Measurements from ENCODE around the gene COL2A1.
"Not testable (repeated sequence)": the region's sequence is repeated elsewhere in the genome, so short reads cannot be mapped to it uniquely, and the experiment has no call there.

The COL2A1 gene

DNA sequence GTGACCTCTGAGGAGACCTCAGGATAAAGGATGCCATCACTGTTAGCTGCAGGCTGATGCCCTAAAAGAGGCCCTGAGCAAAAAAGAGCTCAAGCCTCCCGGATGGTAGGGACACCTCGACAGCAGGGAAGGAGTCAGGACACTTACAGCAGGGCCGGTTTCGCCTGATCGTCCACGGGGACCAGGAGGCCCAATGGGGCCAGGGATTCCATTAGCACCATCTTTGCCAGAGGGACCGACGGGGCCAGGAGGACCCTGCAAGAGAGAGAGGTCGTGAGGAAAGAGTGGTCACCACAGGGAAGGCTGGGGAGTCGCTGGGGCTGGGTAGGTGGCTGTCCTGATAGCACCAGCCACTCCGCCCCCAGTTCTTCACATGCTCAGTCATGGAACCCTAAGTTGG is 28.5 kb downstream of the COL2A1 start:
- DNase-seq (ENCODE audit: low spot score): no peak

DNA sequence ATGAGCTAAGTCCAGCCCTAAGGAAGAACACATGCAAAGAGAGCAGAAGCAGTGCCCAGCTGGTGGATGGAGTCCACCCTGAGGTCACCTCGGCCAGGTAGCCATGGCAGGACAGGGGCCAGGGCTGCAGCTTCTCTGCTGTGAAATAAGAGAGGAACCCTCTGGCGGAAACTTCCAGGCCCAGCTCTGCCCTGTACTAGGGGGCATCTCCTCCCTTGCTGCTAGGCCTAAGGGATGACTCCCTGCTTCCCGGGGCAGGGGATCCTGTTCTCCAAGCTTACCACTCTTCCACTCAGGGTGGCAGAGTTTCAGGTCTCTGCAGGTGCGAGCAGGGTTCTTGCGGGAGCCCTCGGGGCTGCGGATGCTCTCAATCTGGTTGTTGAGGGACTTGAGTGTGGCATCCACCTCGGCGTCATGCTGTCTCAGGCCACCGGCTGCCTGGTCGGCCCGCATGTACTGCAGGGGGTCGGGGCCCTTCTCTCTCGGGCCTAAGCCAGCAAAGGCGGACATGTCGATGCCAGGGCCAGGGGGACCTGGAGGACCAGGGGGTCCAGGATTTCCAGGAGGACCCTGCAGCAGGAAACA is 29.1 kb downstream of the COL2A1 start:
- no peak for DNase-seq (ENCODE audit: low spot score)

GRCh38 chr12:47973870-47974269 is 30.4 kb downstream of the COL2A1 start:
- DNase-seq (ENCODE audit: low spot score): no peak

- DNase-seq (ENCODE audit: low spot score): no peak
Observed at GRCh38 chr12:47972895-47973294, 31.4 kb downstream of the COL2A1 start.

GRCh38 chr12:47970843-47971242 is 33.4 kb downstream of the COL2A1 start:
- no peak for DNase-seq (ENCODE audit: low spot score)

- no peak for DNase-seq (ENCODE audit: low spot score)
Observed at GRCh38 chr12:47969845-47970244, 34.4 kb downstream of the COL2A1 start.

DNA sequence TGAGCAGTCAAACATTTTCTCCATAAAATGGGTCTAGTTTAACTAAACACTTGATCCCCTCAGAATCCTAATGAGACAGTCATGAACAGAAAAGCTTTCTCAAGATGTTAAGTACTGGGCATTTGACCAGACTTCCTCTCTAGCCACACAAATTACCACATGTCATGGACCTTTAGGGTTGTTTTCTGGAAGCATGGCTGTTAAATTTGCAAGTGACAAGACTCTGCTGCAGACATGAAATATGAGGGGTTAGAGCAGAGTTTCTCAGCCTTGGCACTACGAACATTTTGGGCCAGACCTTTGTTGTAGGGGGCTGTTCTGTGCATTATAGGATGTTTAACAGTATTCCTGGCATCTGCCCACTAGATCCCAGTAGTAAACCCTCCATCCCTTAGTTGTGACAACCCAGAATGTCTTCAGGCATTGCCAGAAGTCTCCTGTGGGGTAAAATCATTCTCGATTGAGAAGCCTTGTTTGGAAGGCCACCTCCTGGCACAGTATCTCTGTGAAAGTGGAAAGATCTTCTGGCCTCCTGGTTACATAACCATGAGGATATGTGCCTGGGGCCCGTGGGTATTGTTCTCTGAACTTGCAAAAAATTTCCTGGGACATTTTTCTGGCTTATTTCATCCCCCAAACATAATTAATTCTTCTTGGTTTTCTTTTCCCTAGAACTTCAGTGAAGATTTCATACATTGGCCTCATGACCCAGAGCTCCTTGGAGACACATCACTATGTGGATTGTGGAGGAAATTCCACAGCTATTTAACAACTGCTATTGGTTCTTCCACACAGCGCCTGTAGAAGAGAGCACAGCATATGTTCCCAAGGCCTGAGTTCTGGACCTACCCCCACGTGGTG is 36.6 kb downstream of the COL2A1 start:
- DNase-seq (ENCODE audit: low spot score): peak; percentile 62

- DNase-seq (ENCODE audit: low spot score): no peak
Observed at GRCh38 chr12:47965581-47965980, 38.7 kb downstream of the COL2A1 start.

- no peak for DNase-seq (ENCODE audit: low spot score)
Observed at GRCh38 chr12:47964106-47964728, 40.1 kb downstream of the COL2A1 start.

- DNase-seq (ENCODE audit: low spot score): peak; percentile 100
Observed at GRCh38 chr12:47963340-47964040, 40.8 kb downstream of the COL2A1 start, which contains the start of gene TMEM106C. TMEM106C (plus strand) TSS chr12:47963596; CDS start chr12:47964237, 641 bp downstream.

DNA sequence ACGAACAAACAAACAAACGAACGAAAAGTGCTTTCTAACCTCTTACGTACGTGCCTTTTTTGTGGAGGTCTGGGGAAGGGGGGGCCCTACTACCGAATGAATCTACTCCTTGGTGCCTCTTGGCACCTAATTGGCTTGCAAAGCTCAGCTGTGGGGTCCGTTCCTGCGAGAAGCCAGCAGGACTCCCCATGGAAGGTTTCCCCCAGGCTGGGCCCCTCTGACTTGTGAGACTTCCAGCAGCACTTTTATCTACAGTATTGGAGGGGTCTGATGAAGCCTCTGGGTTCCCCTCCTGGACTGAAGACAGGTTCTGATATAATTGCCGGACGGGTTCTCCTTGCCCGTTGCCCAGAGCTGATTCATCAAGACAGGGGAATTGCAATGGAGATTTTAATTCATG is 42.1 kb downstream of the COL2A1 start:
- DNase-seq (ENCODE audit: low spot score): no peak

DNA sequence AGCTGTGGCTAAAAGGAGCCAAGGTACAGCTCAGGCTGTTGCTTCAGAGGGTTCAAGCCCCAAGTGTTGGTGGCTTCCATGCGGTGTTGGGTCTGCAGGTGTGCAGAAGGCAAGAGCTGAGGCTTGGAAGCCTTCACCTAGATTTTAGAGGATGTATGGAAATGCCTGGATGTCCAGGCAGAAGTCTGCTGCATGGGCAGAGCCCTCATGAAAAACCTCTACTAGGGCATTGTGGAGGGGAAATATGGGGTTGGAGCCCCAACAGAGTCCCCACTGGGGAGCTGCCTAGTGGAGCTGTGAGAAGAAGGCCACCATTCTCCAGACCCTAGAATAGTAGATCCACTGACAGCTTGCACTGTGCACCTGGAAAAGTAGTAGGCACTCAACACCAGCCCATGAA is 46.6 kb downstream of the COL2A1 start:
- not testable (repeated sequence) for DNase-seq (ENCODE audit: low spot score)

DNA sequence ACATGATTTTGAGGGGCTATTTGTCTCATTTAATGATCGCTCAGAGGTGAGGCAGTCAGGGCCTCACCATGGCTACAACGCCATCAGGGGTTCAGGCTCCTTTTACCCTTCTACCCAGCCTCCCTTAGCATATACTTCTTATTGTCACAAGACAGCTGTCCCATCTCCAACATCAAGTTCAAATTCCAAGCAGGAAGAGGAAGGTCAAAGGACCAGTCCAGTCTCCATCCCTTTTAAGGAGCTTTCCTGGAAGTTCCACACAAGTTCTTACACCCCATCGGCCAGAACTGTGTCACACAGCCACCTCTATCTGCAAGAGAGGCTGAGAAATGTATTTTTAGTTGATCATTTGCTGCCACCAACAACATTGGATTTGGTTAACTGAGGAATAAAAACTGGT is 49.2 kb downstream of the COL2A1 start:
- no peak for DNase-seq (ENCODE audit: low spot score)

GRCh38 chr12:47954467-47955045 is 49.7 kb downstream of the COL2A1 start:
- DNase-seq (ENCODE audit: low spot score): no peak

DNA sequence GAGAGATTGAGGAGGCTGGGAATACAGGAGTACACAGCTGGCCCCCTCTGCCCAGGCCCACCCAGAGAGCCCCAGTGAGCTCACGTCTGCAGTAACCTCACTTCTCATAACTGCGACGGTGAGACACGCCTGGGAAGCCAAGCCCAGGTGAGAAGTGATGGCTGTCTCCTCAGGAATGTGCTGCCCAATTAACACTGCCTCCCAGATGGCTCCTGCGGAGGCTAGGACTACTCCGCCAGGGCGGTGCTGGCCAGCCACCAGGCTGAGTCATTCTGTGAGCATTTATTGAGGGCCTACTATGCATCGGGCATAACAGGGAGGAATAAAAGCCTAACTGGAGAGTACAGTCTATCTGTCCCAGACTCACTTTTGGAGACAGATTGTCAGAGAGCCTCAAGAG is 50.2 kb downstream of the COL2A1 start:
- DNase-seq (ENCODE audit: low spot score): no peak

DNA sequence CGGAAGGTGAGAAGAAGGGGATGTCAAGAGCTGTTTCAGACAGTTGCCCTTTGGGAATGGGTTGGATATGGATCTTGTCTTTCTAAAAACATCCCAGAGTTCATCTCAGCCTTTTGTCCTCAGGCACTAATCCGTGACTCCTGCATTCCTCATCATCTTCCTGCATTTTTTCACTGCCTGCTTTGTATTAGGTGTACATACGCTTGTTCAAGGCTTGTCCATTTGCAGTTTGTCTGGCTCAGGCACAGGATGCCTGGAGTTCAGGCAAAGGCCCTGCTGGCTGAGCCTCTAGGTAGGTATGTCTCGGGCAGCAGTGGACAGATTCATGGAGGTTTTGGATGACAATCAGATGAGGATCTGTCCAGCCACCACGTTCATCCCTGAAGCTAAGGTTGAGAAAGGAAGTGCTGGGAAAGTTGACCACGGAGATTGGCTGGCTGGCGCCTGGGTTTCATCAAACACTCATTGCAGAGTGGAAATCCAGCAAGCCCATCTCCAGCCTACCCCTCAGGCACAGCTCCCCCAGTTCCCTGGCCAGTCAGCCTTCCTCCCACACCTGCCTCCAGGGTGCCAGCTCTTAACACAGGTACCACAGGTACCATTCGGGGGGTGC is 53.3 kb downstream of the COL2A1 start:
- DNase-seq (ENCODE audit: low spot score): no peak

DNA sequence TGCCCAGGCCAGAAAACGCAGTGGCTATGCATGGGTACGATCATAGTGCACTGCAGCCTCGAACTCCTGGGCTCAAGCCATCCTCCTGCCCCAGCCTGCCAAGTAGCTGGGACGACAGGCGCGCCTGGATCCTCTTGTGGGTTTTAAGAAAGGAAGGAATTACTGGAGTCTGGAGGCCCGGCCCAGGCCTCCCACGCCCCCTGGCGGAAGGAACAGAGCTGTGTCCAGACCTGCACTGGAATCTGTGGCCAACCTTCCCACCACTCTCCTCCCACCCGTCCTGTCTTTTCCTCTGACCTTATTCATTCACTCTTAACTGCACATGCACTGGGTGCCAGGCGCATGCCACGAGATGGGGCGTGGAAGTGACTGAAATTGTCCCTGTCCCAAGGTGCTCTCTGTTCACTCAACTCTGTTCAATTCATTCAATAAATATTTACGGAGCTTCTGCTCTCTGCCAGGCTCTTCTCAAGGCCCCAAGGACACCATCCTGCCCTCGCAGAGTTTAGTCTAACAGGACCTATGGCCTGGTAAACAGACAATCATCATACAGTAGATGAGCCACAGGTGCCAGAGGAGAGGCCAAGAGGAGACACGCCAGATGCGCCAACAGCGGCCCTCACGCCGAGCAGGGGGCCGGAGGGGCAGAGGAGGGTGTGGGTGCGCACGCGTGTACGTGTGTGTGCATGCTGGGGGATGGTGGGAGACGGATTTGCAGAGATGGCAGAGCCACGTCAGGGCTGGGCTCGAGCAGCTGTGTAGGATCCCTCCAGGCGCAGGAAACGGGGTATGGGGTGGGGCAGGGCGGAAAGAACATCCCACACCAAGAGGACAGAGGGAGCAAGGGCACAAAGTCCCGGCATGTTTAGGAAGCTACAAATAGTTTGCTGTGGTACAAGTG is 54.6 kb downstream of the COL2A1 start:
- peak; percentile 93 for DNase-seq (ENCODE audit: low spot score)

DNA sequence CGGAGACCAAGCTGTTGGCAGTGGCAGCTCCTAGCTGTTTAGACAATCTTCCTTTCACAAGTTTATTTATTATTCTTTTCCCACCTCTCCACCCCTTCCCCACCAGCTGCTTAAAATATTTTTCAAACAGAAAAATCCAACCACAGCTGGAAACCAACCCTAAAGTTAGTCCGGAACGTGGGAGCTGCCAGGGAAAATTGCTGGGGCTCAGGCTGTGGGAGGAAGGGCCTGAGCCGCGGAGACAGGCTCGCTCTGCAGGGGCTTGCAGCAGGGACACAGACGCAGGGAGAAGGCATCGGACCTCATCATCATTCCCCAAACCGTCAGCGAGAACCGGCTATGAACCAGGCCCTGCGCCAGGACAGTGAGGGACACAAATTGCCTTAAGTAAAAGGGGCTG is 56.9 kb downstream of the COL2A1 start:
- no peak for DNase-seq (ENCODE audit: low spot score)

- peak; percentile 74 for DNase-seq (ENCODE audit: low spot score)
Observed at GRCh38 chr12:47946413-47947323, 57.6 kb downstream of the COL2A1 start.

GRCh38 chr12:47945341-47945728 is 58.9 kb downstream of the COL2A1 start:
- no peak for DNase-seq (ENCODE audit: low spot score)

All from AG20443 (cell line).